ENCODE data around the gene COPG1.

The COPG1 gene

GRCh38 chr3:129316248-129317013 is 67.0 kb downstream of the COPG1 start:
- peak; percentile 84 for DNase-seq

GRCh38 chr3:129317014-129317771 is 67.8 kb downstream of the COPG1 start:
- no peak for DNase-seq

GRCh38 chr3:129317848-129318247 is 68.4 kb downstream of the COPG1 start:
- no peak for DNase-seq

- no peak for DNase-seq
Measured at GRCh38 chr3:129318921-129319320, 69.5 kb downstream of the COPG1 start.

- DNase-seq = no peak
Measured at GRCh38 chr3:129320261-129320660, 70.9 kb downstream of the COPG1 start.

- no peak for DNase-seq
Measured at GRCh38 chr3:129320825-129321487, 71.5 kb downstream of the COPG1 start.

- DNase-seq = no peak
Measured at GRCh38 chr3:129321887-129322286, 72.5 kb downstream of the COPG1 start.

- DNase-seq = no peak
Measured at GRCh38 chr3:129323651-129324294, 74.4 kb downstream of the COPG1 start.

- DNase-seq = no peak
Measured at GRCh38 chr3:129324855-129325254, 75.4 kb downstream of the COPG1 start.

- no peak for DNase-seq
Measured at GRCh38 chr3:129325383-129325782, 76.0 kb downstream of the COPG1 start.

- no peak for DNase-seq
Measured at GRCh38 chr3:129326138-129326537, 76.7 kb downstream of the COPG1 start.

GRCh38 chr3:129326595-129326994 is 77.2 kb downstream of the COPG1 start:
- DNase-seq = no peak
